ENCODE measurements around the gene PRORP.
A peak's percentile ranks its signal among the peaks of the same experiment; 100 is the strongest.

The PRORP gene

DNA sequence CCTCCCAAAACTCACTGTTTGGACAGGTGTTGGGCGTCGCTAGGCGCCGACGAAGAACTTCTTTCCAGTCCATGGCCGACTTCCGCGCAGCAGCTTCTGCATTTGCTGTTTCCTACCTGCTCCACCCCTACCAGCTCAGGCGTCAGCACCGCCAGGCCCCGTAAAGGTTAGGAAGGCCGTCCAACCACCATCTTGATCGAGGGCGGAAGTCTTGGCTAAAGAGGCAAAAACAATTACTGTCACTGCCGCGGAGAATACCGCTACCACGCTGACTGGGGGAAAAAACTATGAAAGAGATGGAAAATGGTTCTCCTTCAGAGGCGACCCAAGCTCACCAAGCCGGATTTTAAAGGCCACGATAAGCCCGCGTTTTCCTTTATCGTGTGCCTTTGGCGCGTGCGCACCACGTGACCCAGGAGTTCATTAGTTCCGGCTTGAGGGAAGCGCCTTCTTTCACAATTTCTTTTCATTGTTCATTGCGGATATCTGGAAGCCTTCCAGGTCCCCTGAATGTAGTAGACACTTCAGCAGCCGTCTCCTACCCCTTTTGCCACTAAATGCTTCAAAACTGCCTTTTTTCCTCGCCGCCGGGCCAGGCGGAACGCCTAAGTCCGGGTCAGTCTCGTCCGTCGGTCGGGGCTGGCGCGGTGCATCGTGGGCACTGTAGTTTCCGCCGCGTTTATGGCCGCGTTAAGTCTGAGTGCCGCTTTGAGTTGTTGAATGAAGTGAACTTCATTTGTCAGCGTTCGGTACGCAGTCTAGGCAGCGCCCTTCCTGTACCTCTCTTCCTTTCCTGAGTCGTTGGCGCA lies at the start of gene PRORP, which contains the start of gene PPP2R3C:
TSS of gene PRORP (plus strand) at position 666 of the 809 bp plus-strand sequence. CDS start 694 bp downstream, outside the sequence.
TSS of gene PPP2R3C (minus strand) at position 104 of the 809 bp plus-strand sequence. CDS start at position 73, 31 bp downstream.
- peak within 1 kb of the TSS; percentile 97 for H3K4me3 ChIP-seq (ENCODE audit: low read depth, low read length)
- peak; percentile 99 for DNase-seq (ENCODE audit: low read depth)
- TF ChIP-seq, protein P1, sequence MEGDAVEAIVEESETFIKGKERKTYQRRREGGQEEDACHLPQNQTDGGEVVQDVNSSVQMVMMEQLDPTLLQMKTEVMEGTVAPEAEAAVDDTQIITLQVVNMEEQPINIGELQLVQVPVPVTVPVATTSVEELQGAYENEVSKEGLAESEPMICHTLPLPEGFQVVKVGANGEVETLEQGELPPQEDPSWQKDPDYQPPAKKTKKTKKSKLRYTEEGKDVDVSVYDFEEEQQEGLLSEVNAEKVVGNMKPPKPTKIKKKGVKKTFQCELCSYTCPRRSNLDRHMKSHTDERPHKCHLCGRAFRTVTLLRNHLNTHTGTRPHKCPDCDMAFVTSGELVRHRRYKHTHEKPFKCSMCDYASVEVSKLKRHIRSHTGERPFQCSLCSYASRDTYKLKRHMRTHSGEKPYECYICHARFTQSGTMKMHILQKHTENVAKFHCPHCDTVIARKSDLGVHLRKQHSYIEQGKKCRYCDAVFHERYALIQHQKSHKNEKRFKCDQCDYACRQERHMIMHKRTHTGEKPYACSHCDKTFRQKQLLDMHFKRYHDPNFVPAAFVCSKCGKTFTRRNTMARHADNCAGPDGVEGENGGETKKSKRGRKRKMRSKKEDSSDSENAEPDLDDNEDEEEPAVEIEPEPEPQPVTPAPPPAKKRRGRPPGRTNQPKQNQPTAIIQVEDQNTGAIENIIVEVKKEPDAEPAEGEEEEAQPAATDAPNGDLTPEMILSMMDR (conservative IDR thresholded peaks at IDR 0.05; ENCODE audit: low read depth, low read length): no peak

DNA sequence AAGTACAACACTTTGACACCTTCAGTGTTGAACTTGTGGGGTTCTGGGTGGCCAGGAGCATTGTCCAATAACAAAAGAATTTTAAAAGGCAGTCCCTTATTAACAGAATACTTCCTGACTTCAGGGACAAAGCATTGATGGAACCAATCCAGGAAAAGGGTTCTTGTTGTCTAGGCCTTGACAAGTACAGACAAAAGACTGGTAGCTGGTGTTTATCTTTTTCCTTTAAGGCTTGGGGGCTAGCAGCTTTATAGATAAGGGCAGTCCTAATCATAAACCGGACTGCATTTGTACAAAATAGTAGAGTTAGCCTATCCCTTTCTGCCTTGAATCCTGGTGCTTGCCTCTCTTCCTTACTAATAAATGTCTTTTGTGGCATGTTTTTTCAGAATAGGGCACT lies 48.9 kb upstream of the PRORP start:
- DNase-seq (ENCODE audit: low read depth): no peak
- no peak overlapping the region for H3K4me3 ChIP-seq (ENCODE audit: low read depth, low read length)
- TF ChIP-seq, protein P1 (conservative IDR thresholded peaks at IDR 0.05; ENCODE audit: low read depth, low read length): no peak

DNA sequence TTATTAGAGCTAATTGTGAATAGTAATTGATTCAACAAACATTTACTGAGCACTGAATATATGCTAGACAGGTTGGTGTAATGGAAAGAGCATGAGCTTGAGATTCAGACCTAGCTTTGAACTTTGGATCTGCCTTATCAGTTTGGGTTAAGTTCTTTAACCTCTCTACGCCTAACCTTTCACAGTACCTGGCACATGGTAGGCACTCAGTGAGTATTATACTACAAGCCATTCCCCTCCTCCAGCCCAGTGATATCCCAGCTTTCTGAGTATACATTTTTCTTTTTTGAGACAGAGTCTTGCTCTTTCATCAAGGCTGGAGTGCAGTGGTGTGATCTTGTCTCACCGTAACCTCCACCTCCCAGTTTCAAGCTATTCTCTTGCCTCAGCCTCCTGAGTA lies 44.3 kb upstream of the PRORP start:
- no peak overlapping the region for H3K4me3 ChIP-seq (ENCODE audit: low read depth, low read length)
- no peak for DNase-seq (ENCODE audit: low read depth)
- TF ChIP-seq, protein P1 (conservative IDR thresholded peaks at IDR 0.05; ENCODE audit: low read depth, low read length): no peak

DNA sequence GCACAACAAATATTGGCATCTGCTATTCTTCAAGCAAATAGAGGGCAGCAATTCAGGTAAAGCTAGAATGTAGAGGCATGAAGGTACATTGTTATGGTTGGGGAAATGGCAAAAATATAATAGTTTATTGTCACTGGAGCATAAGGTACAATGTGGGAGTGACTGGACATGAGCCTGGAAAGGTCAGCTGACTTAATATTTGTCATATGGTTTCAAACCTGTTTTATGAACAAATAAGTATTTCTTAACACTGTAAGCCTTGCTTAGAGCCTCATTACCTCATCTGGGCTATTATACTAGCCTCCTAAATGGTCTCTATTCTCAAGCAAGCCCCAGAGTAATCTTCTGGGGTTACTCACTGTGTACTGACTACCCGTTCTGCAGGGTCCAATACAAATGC lies 42.6 kb upstream of the PRORP start:
- DNase-seq (ENCODE audit: low read depth): no peak
- TF ChIP-seq, protein P1 (conservative IDR thresholded peaks at IDR 0.05; ENCODE audit: low read depth, low read length): no peak
- no peak overlapping the region for H3K4me3 ChIP-seq (ENCODE audit: low read depth, low read length)

DNA sequence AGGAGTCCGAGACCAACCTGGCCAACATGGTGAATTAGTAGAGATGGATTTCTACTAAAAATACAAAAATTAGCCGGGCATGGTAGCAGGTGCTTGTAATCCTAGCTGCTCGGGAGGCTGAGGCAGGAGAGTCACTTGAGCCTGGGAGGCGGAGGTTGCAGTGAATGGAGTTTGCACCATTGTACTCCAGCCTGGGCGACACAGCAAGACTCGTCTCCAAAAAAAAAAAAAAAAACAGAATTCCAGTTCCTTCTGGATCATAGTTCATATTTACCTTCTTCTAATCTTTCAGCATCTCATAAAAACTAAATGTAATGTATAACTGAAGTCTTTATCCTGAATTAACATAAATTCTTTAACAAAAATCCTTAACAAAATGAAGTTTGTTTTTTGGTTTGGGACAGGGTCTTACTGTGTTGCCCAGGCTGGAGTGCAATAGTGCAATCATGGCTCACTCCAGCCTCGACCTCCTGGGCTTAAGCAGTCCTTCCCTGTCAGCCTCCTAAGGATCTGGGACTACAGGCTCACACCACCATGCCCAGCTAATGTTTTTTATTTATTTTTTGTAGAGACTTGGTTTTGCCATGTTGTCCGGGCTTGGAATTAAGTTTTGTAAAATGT lies 38.7 kb upstream of the PRORP start:
- no peak for DNase-seq (ENCODE audit: low read depth)
- no peak overlapping the region for H3K4me3 ChIP-seq (ENCODE audit: low read depth, low read length)
- TF ChIP-seq, protein P1 (conservative IDR thresholded peaks at IDR 0.05; ENCODE audit: low read depth, low read length): no peak

DNA sequence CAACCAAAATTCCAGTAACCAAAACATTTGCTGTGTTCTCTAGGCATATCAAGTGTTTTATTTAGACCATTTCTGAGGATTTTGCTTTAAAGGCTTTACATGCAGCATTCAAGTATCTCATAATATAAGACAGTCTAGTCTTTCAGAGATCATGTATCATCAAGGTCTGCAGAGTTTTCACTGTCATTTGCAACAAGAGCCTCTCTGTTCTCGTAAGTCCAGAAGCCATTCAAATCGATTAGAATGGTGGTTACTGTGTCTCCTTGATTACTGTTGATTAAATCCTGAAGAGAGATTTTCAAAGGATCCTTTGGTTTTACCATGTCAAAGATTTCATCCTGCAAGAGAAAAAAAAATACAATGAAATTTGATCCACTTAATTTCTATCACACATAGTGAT lies 36.9 kb upstream of the PRORP start:
- TF ChIP-seq, protein P1 (conservative IDR thresholded peaks at IDR 0.05; ENCODE audit: low read depth, low read length): no peak
- no peak for DNase-seq (ENCODE audit: low read depth)
- H3K4me3 ChIP-seq (ENCODE audit: low read depth, low read length): no peak overlapping the region
